Sciatic nerve (tissue), 2 donors: ENCODE measurements around the gene TES. TPM values are rescaled to one million over a fixed set of nuclear protein-coding genes. Genes with fewer than 3 reads are reported as not detected.
"Not testable (repeated sequence)": the region's sequence is repeated elsewhere in the genome, so short reads cannot be mapped to it uniquely, and the experiment has no call there.

ENCODE experiments used
- ATAC-seq: fragments of 200-7000 bp; cut with Tn5 transposase; one replicate; pipeline ENCODE4 v1.9.1; 2020; ENCODE audit warnings: mild to moderate bottlenecking, moderate library complexity
- DNase-seq: peaks from one replicate; pipeline ENCODE4 v3.0.0-alpha.2; 2020; ENCODE audit warnings: low spot score
- intact Hi-C: fragments of 100-400 bp; cut with DNase I; formaldehyde crosslinking; loops from one replicate; pipeline ENCODE4 v1.14.2; 2022
- total RNA-seq: library from RNA; stranded (reverse); fragmentation: NEBNext Ultra II Directional; extraction: Animal tissue kit (Norgen Biotek cat#: 25700); gene quantifications from one replicate; pipeline ENCODE4 v1.2.1, GENCODE V29; 2021
- donor health status: DM: no; HTN: no; CAD: no.
- donor health status: DM: no; HTN: no; CAD: no.

The TES gene, protein sequence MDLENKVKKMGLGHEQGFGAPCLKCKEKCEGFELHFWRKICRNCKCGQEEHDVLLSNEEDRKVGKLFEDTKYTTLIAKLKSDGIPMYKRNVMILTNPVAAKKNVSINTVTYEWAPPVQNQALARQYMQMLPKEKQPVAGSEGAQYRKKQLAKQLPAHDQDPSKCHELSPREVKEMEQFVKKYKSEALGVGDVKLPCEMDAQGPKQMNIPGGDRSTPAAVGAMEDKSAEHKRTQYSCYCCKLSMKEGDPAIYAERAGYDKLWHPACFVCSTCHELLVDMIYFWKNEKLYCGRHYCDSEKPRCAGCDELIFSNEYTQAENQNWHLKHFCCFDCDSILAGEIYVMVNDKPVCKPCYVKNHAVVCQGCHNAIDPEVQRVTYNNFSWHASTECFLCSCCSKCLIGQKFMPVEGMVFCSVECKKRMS
- total RNA-seq: 32.3 TPM

DNA sequence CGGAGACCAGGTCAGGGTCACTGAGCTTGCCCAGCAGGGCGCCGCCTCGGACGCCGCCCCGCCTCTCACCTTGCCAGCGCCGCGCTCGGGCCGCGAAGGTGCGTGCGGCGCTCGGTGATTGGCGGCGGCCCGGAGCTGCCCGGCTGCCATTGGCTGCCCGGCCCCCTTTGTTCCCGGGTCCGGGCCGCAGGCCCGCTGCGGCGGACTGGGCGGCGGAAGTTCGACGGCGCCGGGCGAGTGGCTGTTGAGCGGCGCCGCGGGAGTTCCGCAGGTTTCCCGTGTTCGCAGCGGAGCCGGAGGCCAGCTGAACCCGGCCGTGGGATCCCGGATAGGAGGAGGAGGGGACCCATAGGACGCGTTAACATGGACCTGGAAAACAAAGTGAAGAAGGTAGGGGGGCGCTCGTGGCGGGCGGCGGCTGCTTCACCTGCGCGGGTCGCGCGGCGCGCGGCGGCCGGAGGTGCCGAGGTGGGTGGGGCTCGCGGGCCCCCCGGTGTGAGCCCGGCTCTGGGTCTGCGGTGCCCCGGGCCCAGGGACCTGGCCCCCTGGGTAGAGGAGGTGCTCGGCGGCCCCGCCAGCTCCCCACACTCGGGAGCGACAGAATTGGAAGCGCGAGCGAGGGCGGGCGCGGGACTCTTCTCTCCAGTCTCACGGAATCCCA is at the start of gene TES:
Gene TES (plus strand): TSS at position 195 of the 661 bp plus-strand sequence. CDS start 169 bp downstream, at position 364.
- intact Hi-C loops: no loop called here
- DNase-seq (peak; percentile 63), ATAC-seq (peak; percentile 40)

DNA sequence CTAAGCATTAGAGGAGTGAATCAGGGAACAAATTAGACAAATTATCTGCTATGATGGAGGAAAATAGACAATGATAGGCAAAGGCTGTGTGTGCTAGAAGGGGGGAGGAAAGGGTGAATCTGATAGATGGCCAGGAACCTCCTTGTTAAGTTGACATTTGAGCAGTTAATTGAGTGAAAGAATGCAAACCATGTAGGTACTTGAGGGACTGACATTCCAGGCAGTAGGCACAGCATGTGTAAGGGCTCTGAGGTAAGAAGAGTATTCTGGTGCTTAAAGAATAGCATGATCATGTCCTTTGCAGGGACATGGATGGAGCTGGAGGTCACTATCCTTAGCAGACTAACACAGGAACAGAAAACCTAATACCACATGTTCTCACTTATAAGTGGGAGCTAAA is 48.6 kb upstream of the TES start:
- DNase-seq (no peak), ATAC-seq (no peak)
- intact Hi-C loops: no loop called here

DNA sequence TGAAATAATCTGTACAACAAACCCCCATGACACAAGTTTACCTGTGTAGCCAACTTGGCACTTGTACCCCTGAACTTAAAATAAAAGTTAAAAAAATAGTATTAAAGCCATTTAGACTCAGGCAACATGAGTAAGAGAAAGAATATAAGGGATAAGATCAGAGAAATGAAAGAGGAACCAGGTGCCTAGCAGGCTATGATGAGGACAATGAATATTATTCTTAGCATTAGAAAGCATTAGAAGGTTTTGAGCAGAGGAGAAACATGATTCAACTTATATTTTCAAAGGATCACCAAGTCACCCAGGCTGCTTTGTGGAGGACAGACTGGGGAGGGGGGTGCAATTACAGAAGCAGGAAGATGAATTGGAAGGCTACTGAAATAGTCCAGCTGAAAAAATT is 48.1 kb upstream of the TES start:
- DNase-seq: no peak
- intact Hi-C loops: no loop called here
- no peak for ATAC-seq

DNA sequence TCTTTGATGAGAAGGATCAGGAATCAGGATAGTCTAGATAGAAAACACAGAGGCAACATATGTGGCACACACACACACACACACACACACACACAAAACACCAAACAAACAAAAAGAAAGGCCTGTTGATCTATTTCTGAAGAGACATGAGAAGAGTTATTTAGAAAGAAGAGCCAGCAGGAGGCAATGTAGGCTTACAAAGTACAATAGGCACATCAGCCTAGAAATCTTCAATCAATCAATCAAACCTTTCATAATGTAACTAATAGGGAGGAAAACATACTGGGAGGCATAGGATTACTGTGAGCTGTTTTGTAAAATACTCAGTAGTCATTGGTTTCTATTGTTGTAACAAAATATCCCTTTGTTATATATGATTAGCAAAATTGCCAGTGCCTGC is 47.3 kb upstream of the TES start:
- no peak for ATAC-seq
- DNase-seq: no peak
- intact Hi-C loops: no loop called here

DNA sequence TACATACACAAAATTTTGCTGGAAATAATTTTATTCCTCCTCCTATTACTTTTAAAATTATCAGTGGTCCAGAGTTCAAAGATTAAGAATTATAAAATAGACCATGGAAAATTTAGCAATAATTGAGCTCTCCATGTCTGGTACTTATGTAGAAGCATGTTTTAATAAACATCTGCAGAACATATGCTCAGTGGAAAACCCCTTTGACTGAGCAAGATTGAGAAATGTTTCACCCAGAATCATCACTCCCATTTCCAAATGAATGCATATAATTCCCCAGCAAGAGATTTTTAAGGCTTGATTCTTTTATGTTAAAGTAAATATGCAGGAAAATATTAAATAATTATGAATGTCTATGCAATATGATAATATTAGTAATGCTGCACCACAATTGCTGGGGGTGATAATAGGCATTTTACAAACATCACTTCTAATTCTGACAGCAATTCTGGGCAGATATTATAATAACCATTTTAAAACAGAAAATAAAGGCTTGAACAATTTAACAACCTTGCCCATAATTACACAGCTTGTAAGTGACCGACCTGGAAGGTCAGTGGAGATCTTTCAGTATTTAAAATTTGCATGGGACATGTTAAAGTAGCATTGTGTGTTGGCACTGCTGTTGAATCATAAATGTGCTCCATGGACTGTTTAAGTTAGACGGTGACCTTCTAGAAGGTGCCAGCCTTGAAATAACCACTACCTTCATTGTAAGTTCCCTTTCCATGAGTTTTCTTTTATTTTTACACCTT is 45.6 kb upstream of the TES start:
- DNase-seq (no peak), ATAC-seq (no peak)
- intact Hi-C loops: no loop called here

DNA sequence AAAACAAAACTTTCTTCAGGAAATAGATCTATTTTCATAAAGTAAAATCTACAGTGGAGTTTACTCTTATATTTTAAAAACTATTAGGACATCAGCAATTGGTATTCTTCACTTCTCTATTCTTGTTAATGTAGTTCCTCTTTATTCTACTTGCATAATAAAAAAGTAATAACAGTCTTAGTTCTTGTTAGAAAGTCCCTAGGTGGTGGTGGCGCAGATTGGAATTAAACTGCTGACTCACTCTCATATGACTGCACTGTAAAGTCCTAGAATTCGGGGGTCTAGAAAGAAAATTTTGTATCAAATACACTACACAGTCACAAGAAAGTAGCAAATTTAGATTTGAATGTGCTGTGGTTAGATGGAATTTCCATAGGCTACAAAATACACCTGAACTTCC is 44.6 kb upstream of the TES start:
- peak; percentile 65 for ATAC-seq
- no peak for DNase-seq

DNA sequence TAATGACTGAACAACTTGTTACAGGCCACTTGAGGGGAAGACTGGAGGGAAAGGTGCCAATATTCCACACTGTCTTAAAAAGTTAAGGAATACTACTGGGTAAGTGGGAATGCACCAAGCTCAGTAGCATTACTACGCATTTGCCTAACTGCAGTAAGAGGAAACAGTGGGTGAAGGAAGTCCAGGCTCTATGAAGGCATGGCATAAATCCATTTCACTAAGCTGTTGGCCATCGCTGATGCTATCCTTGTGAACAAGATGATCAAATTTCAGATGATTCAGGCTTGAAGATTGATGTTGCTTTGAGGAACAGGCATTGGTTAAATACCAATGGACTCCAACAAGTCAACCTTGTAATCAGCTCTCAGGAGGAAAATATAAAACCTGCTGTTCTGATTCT is 44.2 kb upstream of the TES start:
- ATAC-seq: peak; percentile 37
- intact Hi-C loops: no loop called here
- DNase-seq: no peak

More for the DNA sequence above, 44.6 kb upstream of the TES start:
- intact Hi-C loops: no loop called here

DNA sequence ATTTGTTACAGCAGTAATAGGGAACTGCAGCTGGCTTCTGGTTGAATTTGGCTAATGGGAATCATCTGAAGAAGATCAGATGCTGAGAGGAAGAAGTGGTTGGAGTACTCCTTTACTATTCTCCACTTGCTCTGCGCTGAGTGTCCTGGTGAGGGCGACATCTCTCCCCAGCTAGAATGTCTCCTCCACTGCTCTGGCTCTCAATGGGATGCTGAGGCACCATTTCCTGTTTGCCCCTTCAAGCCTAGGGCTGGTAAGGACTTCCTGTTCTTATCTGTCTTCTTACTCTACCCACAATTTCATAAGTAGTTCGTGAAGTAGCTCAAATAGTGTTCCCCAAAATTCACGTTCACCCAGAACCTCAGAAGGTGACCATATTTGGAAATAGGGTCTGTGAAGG is 43.2 kb upstream of the TES start:
- intact Hi-C loops: no loop called here
- DNase-seq (no peak), ATAC-seq (no peak)

DNA sequence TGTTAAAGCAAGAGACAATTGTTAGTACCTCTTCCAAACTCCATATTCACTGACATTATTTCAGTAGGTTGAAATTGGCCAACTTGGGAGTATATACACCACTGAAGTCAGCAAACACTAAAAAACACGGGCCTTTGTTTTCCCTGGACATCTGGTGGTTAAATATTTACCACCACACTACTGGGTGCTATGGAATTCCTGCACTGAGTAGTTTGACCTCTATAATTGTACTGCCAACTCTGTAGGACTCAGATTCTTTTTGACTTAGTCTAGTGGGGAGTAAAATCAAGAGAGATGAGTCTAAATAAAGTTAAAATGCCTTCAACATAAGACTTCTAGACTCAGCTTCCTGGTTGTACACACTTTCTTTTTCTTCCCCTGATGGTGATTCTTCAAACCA is 41.3 kb upstream of the TES start:
- ATAC-seq (no peak), DNase-seq (no peak)
- intact Hi-C loops: no loop called here

DNA sequence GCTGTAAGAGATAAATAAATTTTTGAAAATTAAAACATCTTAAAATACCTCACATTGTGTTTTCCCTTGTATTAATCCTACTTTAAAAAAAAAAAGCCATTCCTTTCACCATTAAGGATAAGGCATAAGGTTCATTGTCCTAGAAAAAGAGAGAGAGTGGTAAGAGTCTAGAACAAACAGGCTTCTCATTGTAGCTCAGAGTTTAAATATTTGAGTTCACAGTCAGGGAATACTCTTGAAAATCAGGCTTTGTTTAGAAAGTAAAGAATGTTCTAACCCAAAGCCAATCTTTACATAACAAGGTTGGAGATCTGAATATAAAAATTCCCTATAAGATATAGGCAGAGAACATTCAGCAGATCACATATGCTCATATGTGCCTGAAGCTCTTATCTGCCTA is 40.2 kb upstream of the TES start:
- no peak for ATAC-seq
- intact Hi-C loops: no loop called here
- no peak for DNase-seq

DNA sequence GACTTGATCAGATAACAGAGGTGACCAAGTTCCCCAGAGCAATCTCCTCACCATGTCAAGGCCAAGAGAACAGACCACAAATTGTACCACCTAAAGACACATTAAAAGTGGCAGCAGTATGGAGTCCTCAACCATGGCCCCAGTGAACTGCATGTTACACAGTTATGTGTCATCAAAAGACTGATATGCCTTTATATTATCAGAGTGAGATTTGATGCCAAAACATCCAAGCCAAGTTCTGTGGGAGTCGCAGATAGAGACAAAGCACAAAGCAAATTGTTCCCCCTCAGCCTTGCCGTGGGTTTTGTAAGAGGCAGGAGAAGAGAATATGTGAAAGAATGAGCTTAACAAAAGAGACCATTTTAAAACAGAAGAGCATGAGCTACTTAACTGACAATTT is 39.2 kb upstream of the TES start:
- ATAC-seq (no peak), DNase-seq (no peak)
- intact Hi-C loops: no loop called here

DNA sequence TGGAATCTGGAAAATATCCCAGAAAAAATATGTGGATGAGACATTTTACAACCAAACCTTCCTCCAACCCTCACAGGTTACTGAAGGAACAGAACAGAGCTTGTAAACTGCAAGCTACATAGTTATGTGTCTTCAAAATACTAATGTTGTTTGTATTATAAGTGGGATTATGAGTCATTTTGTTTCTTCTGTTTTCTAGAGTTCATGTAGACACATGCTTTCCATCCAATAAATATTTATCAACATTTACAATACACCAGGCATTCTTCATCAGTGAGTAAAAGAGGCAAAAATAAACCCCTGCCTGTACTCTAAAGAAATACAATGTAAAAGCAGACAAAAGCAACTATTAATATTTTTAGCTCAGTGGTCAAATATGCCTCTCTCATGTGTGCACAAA is 38.0 kb upstream of the TES start:
- ATAC-seq (no peak), DNase-seq (no peak)
- intact Hi-C loops: no loop called here

DNA sequence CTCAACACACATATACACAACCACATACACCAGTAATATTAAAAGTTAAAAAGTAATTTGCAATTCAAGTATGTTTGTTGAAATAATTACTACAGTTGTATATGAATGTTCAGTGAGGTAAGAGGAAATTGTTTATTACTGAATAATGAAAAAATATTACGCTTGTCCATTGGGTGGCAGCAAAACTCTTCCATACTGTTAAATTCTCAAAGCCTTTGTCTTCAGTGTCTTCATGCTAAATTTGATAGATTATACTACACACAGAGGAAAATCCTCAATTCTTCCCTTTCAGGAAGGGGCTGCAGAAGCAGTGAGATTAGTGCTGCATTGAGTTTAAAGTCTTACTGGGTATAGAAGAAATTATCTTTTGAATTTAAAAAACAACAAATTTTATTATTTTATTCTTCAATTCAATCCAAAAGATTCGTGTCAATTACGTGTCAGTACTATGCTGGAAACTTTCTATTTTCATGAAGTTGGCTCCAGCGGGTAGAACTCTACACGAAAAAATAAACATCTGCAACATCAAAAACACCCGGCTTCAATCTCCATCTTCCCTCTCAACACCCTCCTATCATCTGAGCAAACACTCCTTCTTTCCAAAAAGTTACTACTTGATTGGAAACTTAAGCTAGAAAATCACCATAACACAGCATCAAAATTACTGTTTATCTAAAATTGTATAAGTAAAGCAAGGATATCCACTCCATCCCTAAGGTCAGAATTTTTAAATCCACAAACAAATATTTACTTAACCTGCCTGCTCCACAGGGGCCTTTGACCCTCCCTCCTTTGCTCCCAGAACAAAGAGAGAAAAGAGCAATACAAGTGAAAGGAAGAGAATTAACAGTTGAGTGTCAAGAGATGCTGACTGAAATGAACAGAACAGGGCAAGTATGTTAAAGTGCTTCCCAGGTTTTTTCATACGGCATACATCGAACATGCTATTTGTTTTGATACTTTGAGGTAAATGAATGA is 37.0 kb upstream of the TES start:
- ATAC-seq (peak; percentile 74), DNase-seq (no peak)
- intact Hi-C loops: no loop called here

DNA sequence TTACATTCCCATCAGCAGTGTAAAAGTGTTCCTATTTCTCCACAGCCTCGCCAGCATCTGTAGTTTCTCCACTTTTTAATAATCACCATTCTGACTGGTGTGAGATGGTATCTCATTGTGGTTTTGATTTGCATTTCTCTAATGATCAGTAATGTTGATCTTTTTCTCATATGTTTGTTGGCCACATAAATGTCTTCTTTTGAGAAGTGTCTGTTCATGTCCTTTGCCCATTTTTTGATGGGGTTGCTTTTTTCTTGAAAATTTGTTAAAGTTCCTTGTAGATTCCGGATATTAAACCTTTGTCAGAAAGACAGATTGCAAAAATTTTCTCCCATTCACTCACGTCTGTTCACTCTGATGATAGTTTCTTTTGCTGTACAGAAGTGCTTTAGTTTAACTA is 35.2 kb upstream of the TES start:
- ATAC-seq, intact Hi-C loops, DNase-seq: not testable (repeated sequence)

DNA sequence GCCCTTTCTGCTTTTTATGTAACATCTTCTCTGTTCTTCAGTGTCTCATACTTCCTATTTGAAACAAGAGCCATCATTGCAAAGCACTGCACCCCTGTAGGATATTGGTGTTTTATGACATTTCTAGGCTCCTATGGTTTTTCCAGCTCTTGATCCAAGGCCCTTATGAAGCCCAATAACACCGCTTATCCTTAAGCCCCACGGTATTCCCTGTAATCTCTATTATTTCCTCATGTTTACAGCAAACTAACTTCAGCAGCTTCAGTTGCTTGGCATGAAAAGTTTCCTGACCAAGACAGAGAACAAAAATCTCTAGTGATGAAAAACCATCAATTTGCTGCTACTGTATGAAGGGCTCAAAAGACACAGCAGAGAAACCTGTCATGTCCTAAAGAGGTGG is 34.1 kb upstream of the TES start:
- intact Hi-C loops: no loop called here
- ATAC-seq: no peak
- no peak for DNase-seq

DNA sequence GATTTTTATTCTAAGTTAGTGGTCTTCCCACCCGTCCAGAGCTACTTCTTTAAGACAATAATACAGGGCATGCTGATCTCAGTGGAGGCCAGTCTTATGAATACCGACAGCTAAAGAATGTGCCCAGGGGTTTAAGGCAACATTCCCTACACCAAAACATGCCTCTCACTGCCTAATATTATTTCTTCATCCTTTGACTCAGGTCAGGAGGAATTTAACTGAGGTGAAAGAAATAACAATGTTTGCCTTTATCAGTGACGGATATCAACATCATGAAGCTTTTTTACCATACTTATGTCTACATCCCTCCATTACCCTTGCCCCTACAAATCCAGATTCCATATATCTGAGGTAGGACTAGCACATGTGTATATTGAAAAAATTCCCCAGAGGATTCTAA is 33.3 kb upstream of the TES start:
- DNase-seq (no peak), ATAC-seq (no peak)
- intact Hi-C loops: no loop called here

DNA sequence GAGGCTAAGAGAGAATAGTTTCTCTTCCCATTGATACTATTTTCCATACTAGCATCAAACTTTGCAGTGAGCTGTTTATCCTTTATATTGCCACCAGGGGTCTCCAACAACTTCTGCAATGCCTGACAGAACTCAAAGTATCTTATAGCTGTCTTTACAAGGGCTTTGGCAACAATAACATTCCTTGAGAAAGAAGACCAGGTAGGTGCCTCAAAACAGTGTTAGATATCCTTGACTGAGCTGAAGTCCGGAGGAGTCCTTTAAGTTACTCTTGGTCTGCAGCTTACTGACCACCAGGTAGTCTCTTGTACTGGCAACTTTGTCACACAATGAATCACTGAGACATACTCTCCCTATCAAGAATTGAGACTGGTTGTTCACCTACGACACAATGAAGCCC is 30.0 kb upstream of the TES start:
- peak; percentile 38 for ATAC-seq
- DNase-seq: no peak
- intact Hi-C loops: no loop called here

DNA sequence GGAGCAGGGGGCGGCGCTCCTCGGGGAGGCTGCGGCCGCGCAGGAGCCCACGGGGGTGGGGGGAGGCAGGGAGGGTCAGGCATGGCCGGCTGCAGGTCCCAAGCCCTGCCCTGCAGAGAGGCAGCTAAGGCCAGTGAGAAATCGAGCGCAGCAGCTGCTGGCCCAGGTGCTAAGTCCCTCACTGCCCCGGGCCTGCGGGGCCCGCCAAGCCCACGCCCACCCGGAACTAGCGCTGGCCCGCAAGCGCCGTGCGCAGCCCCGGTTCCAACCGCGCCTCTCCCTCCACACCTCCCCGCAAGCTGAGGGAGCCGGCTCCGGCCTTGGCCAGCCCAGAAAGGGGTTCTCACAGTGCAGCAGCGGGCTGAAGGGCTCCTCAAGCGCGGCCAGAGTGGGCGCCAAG is 28.3 kb upstream of the TES start:
- intact Hi-C loops: no loop called here
- ATAC-seq: no peak
- no peak for DNase-seq

DNA sequence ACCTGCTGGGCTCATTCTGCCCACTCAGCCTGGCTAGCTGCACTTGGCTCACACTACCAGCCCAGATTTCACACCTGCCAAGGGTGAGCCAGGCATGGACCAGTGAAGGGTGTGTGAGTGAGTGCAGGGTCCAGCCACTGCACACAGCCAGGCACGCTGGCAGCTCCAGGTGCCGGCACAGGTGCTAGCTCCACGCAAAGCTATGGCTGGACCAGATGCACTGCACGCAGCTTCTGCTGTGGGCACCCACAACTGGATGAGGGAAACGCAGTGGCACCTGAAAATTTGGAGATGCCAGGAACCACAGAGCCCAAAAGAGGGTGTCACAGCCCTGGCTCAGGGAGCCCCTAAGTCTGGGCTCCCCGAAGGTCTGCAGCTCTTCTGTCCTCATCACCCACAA is 24.9 kb upstream of the TES start:
- intact Hi-C loops: no loop called here
- DNase-seq: no peak
- ATAC-seq: no peak
